Erythroblast (primary cell): Measurements from ENCODE around the gene TP53I13.

ENCODE experiments used
- GATA1 ChIP-seq: IDR thresholded peaks from 2 replicates; pipeline ENCODE4 v1.6.1; 2011; ENCODE audit warnings: low read depth, mild to moderate bottlenecking, control low read depth, low read length, moderate library complexity
- POLR2A ChIP-seq: IDR thresholded peaks from 2 replicates; pipeline ENCODE4 v1.6.1; 2011; ENCODE audit warnings: mild to moderate bottlenecking, low read length

- TF ChIP-seq POLR2A (no peak), GATA1 (no peak)
These were observed 34.5 kb upstream of the TP53I13 start for GRCh38 chr17:29533976-29534375.
